Small intestine (tissue), 7 donors: Measurements from ENCODE around the gene FBXL17. TPM values are rescaled to one million over a fixed set of nuclear protein-coding genes. Genes with fewer than 3 reads are reported as not detected.

Source experiments
- DNase-seq, 2 donors: peaks; one replicate each; pipeline versions ENCODE4 v3.0.0 to v3.0.0-alpha.2; 2013
- FAIRE-seq: peaks from 2 replicates; lab custom pipeline; 2012; peaks lifted over from hg19 to GRCh38; lab: Jason Lieb, UNC
- H3K27ac ChIP-seq, 3 donors: one replicate each; pipeline ENCODE4 v1.5.1; 2013; ENCODE audit warnings: low read length in 2 of 3, mild to moderate bottlenecking in 2 of 3, control low read depth in 1 of 3, inconsistent platforms in 1 of 3, low read depth in 1 of 3, moderate library complexity in 1 of 3
- H3K27me3 ChIP-seq, 3 donors: one replicate each; pipeline ENCODE4 v1.6.1; 2013; ENCODE audit warnings: low read length in 3 of 3, inconsistent platforms in 1 of 3; ENCODE audit not compliant: control insufficient read depth in 3 of 3, insufficient read depth in 3 of 3
- H3K36me3 ChIP-seq, 3 donors: one replicate each; pipeline ENCODE4 v1.6.1; 2013; ENCODE audit warnings: low read length in 3 of 3, inconsistent platforms in 1 of 3, low read depth in 1 of 3, mild to moderate bottlenecking in 1 of 3, moderate library complexity in 1 of 3; ENCODE audit not compliant: control insufficient read depth in 3 of 3, insufficient read depth in 2 of 3
- H3K4me1 ChIP-seq, 3 donors: one replicate each; pipeline ENCODE4 v1.6.1; 2013; ENCODE audit warnings: low read length in 2 of 3, inconsistent platforms in 1 of 3, low read depth in 1 of 3, mild to moderate bottlenecking in 1 of 3, moderate library complexity in 1 of 3; ENCODE audit not compliant: control insufficient read depth in 3 of 3, insufficient read depth in 2 of 3
- H3K4me3 ChIP-seq, 3 donors: one replicate each; pipeline ENCODE4 v1.5.1; 2013; ENCODE audit warnings: low read length in 3 of 3, control low read depth in 1 of 3, inconsistent platforms in 1 of 3, low read depth in 1 of 3, mild to moderate bottlenecking in 1 of 3, moderate library complexity in 1 of 3
- H3K9me3 ChIP-seq, 2 donors: one replicate each; pipeline ENCODE4 v1.6.1; 2013; ENCODE audit warnings: low read depth in 1 of 2, low read length in 1 of 2; ENCODE audit not compliant: control insufficient read depth in 2 of 2, insufficient read depth in 1 of 2
- WGBS, 3 donors: extraction: QIAGEN DNeasy Blood & Tissue Kit; methylation state at CpG; one replicate each; pipeline ENCODE4 v1.1.7; 2013; 5-methylcytosine and 5-hydroxymethylcytosine counted together
- polyA plus RNA-seq, 4 donors: library from polyadenylated mRNA; stranded (reverse) in 3 of 4; unstranded in 1 of 4; fragments of 200-250 nt in 3 of 4; fragments of 120-200 nt in 1 of 4; gene quantifications; one replicate each; pipeline versions ENCODE4 v1.2.1 to v1.2.3, GENCODE V29; 2013
- donor health status: healthy with polysubstance abuse.
- donor health status: control.
- donor health status: control.
- donor health status: Bipolar disorder and iron deficiency.
- donor health status: healthy.

FBXL17 gene
- polyA plus RNA-seq, 4 donors = 5.4 to 20.6 (median 8.3) TPM

DNA sequence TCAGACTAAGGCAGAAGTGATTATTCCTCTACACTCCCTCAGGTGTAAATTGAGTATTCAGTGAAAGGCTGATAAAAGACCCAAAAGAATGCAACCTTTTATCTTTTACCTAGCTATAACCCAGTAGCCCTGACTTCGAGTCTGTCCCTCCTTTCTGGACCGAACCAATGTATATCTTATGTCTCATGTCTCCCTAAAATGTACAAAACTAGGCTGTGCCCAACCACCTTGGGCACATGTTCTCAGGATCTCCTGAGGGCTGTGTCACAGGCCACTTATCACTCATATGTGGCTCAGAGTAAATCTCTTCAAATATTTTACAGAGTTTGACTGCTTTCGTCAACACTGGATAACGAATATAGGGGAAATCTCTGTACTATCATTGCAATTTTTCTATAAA, 12.7 kb downstream of the FBXL17 start:
- DNase-seq (no peak), FAIRE-seq (no peak)
- H3K27me3 ChIP-seq = no peaks in the 10 kb centered on the region
- peaks cover 0 to 8% (median 4%) of the 10 kb centered on the region in 3 donors for H3K36me3 ChIP-seq
- no peaks in the 10 kb centered on the region for H3K4me1 ChIP-seq
- no peak overlapping the region for H3K4me3 ChIP-seq
- peaks cover 2 to 13% of the 10 kb centered on the region in 2 donors for H3K9me3 ChIP-seq
- H3K27ac ChIP-seq = no peak overlapping the region
- 93 to 98% (median 94%) methylated on average over 4 of the region's 4 CpGs for WGBS, 3 donors

DNA sequence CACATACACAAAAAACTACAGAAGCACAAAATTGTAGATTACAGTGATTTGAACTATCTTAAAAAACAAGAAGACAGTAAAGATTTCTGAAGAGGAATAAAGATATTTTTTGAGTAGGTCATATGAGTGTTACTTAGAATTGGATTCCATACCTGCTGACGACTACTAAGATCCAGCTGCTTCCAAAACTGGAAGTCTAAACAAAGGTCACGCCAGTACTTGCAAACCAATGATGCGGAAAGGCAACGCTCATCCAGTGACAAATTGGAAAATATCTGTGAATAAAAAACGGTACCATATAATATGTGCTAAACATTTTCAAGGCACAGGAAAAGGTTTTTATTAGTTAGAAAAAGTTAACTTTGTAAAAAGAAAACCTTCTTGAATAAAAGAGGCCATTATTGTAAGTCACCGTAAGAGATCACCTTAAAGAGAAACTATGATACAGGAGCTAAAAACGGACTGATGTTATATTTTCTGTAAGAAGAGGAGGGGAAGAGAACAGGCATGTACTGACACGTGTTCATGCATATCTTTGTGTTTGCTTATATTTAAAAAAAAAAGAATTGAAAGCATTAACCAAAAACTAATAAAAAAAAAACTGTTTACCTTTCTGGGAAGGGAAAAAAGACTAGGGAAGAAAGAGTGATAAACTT, 14.1 kb downstream of the FBXL17 start:
- Histone ChIP-seq H3K36me3 (peaks cover 0 to 8% (median 0%) of the 10 kb centered on the region in 3 donors), H3K27ac (no peak overlapping the region), H3K9me3 (peaks cover 0 to 7% of the 10 kb centered on the region in 2 donors), H3K4me3 (no peak overlapping the region), H3K4me1 (no peaks in the 10 kb centered on the region), H3K27me3 (no peaks in the 10 kb centered on the region)
- DNase-seq (no peak), FAIRE-seq (no peak)
- 88 to 93% (median 92%) methylated on average over 8 of the region's 8 CpGs for WGBS, 3 donors

DNA sequence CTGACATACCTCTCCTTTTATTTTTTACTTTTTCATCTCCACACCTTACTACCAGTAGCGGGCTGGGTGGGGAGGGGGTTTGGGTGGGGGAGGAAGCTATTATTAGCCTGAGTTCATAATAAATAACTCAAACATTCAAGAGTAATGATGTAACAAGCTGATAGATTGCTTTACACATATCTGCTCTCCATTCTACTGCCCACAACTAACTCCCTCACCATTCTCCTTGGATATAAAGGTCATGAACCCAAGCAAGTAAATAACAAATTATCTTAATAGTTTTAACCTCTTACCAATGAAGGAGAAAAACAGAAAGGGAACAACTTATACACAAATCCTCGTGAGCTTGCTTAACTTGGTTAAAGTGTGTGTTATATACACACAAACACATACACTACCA, 15.4 kb downstream of the FBXL17 start:
- FAIRE-seq (no peak), DNase-seq (no peak)
- no peaks in the 10 kb centered on the region for H3K4me1 ChIP-seq
- H3K4me3 ChIP-seq = no peak overlapping the region
- WGBS, 3 donors = 82 to 90% (median 88%) methylated on average over 2 of the region's 2 CpGs
- H3K36me3 ChIP-seq = peaks cover 0 to 11% (median 0%) of the 10 kb centered on the region in 3 donors
- H3K9me3 ChIP-seq = peaks cover 0 to 4% of the 10 kb centered on the region in 2 donors
- H3K27ac ChIP-seq = no peak overlapping the region
- H3K27me3 ChIP-seq = no peaks in the 10 kb centered on the region

DNA sequence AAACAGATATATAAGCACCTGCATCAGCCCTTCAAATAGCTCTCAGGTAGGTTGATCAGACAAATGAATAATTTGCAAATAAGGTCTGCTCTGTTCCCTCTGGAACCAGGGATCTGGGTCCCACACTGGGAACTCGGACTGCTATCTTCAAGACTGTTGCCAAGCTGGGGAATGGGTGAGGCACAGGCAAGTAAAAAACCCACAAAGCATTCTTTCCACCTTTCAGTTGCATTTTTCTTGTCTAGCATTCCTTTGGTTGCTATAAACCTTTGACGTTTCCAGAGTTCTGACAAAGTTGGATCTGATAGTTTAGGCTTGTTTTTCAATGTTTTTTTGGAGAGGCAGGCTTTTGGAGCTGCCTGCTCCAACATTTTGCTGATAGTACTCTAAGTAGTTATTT, 20.1 kb downstream of the FBXL17 start:
- H3K9me3 ChIP-seq = no peaks in the 10 kb centered on the region
- H3K4me1 ChIP-seq = no peaks in the 10 kb centered on the region
- H3K4me3 ChIP-seq = no peak overlapping the region
- no peaks in the 10 kb centered on the region for H3K27me3 ChIP-seq
- peaks cover 0 to 10% (median 0%) of the 10 kb centered on the region in 3 donors for H3K36me3 ChIP-seq
- DNase-seq (no peak), FAIRE-seq (no peak)
- whole genome bisulfite sequencing, 3 donors = 92 to 97% (median 93%) methylated on average over 2 of the region's 2 CpGs
- no peak overlapping the region for H3K27ac ChIP-seq

DNA sequence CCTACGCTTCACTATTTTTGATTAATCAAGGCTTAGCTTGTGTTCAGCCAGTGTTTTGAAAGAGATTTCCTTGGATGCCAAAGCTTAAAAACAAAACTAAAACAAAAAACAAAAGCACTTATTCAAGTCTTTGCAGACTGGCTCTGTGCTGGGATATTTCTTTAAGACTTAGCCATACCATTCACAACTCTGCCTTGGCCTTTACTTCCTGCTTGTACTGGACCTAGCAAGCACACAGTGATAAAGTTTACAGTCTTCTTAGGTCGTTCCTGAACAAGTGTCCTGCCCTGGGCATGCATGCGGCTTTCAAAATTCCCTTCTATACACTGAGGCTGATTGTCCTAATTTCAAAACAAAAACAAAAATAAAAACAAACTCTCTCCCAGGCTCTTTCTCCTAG, 20.7 kb downstream of the FBXL17 start:
- FAIRE-seq = no peak
- Histone ChIP-seq H3K27ac (no peak overlapping the region), H3K36me3 (peaks cover 0 to 9% (median 0%) of the 10 kb centered on the region in 3 donors), H3K27me3 (no peaks in the 10 kb centered on the region), H3K4me1 (no peaks in the 10 kb centered on the region), H3K9me3 (no peaks in the 10 kb centered on the region), H3K4me3 (no peak overlapping the region)
- DNase-seq = peak in 1 of 2 donors; percentile 10
- 71 to 79% (median 74%) methylated on average over 3 of the region's 3 CpGs for WGBS, 3 donors

DNA sequence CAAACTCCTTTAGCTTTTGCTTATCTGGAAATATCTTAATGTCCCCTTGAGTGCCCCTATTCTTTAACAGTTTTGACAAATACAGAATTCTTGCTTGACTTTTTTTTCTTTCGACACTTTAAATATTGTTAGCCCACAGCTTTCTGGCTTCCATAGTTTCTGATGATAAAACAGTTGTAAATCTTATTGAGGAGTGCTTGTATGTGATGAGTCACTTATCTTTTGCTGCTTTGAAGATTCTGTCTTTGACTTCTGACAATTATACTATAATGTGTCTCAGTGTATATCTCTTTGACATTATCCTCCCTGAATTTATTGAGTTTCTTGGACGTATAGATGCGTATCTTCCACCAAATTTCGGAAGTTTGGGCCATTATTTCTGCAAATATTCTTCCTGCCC, 21.6 kb downstream of the FBXL17 start:
- Histone ChIP-seq H3K36me3 (peaks cover 0 to 7% (median 0%) of the 10 kb centered on the region in 3 donors), H3K27me3 (no peaks in the 10 kb centered on the region), H3K4me3 (no peak overlapping the region), H3K9me3 (no peaks in the 10 kb centered on the region), H3K27ac (no peak overlapping the region), H3K4me1 (no peaks in the 10 kb centered on the region)
- DNase-seq (no peak), FAIRE-seq (no peak)
- WGBS, 3 donors = 98 to 100% (median 100%) methylated on average over 4 of the region's 4 CpGs

DNA sequence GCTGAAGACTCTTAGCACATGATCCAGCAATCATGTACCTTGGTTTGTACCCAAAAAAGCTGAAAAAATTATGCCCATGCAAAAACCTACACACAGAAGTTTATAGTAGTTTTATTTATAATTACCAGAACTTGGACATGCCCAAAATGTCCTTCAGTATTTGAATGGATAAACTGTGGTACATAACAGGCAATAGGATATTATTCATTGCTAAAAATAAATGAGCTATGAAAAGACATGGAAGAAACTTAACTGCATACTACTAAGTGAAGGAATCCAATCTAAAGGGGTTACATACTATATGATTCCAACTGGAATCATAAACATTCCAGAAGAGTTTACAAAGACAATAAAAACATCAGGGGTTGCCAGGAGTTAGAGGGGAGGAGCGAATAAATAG, 25.6 kb downstream of the FBXL17 start:
- Histone ChIP-seq H3K4me3 (no peak overlapping the region), H3K27ac (no peak overlapping the region), H3K36me3 (no peaks in the 10 kb centered on the region), H3K9me3 (no peaks in the 10 kb centered on the region), H3K27me3 (no peaks in the 10 kb centered on the region), H3K4me1 (no peaks in the 10 kb centered on the region)
- FAIRE-seq (no peak), DNase-seq (no peak)
- 94 to 97% (median 94%) methylated on average over 1 of the region's 1 CpG for WGBS, 3 donors

DNA sequence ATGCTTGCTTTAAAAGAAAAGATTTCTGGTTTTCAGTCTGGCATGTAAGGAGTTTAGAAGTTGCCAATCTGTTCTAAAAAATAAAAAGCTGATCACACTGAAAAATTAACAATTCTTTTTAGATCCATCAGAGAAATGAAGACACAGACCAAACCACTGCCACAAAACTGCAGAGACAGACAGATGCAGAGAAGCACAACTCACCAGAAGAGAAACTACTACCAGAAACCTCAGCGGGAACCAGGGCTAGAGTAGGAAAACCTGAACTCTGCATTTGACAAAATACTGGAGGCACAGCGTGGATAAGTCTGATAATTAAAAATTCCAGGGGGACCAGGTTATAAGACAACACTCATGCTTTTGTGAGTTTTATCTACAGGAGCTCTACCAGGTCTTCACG, 28.8 kb downstream of the FBXL17 start:
- no peak overlapping the region for H3K4me3 ChIP-seq
- no peak for DNase-seq
- H3K27me3 ChIP-seq = no peaks in the 10 kb centered on the region
- FAIRE-seq = no peak
- no peaks in the 10 kb centered on the region for H3K9me3 ChIP-seq
- no peaks in the 10 kb centered on the region for H3K4me1 ChIP-seq
- 96 to 100% (median 97%) methylated on average over 3 of the region's 3 CpGs for WGBS, 3 donors
- H3K36me3 ChIP-seq = no peaks in the 10 kb centered on the region
- H3K27ac ChIP-seq = no peak overlapping the region
